Body of pancreas (tissue), 4 donors: Measurements from ENCODE around the gene IP6K2. TPM values are rescaled to one million over a fixed set of nuclear protein-coding genes. Genes with fewer than 3 reads are reported as not detected.

Experiments
- ATAC-seq: fragments of 150-250 bp; one replicate; pipeline ENCODE4 v1.9.1; 2016
- DNase-seq, 4 donors: peaks; one replicate each; pipeline ENCODE4 v3.0.0-alpha.2; 2019
- H3K27ac ChIP-seq, 4 donors: fragments of 200-600 bp; sonication (generic); 1 replicate in 3 of 4; 2 replicates in 1 of 4; pipeline versions ENCODE4 v1.5.1 to v1.6.1; 2016 to 2019; ENCODE audit warnings: mild to moderate bottlenecking in 1 of 4, mixed read lengths in 1 of 4, moderate library complexity in 1 of 4
- H3K27me3 ChIP-seq, 2 donors: fragments of 200-600 bp; sonication (generic); one replicate each; pipeline ENCODE4 v1.6.0; 2016; ENCODE audit warnings: mild to moderate bottlenecking in 1 of 2
- H3K36me3 ChIP-seq, 2 donors: fragments of 200-600 bp; sonication (generic); replicated peaks in 1 of 2; 2 replicates each; pipeline ENCODE4 v1.5.1; 2016; ENCODE audit warnings: low read depth in 2 of 2; ENCODE audit not compliant: insufficient read depth in 1 of 2
- H3K4me1 ChIP-seq: fragments of 200-600 bp; sonication (generic); one replicate; pipeline ENCODE4 v1.6.0; 2016
- H3K4me3 ChIP-seq, 2 donors: fragments of 200-600 bp; sonication (generic); 1 replicate in 1 of 2; 2 replicates in 1 of 2; pipeline ENCODE4 v1.5.1; 2016 to 2019
- H3K9me3 ChIP-seq, 3 donors: fragments of 200-600 bp; sonication (generic); 1 replicate in 2 of 3; 2 replicates in 1 of 3; pipeline ENCODE4 v1.5.1; 2016
- CTCF ChIP-seq, 7 experiments: fragments of 450-650 bp in 4 of 7; fragments of 200-600 bp in 3 of 7; sonication (generic) in 3 of 7; IDR thresholded peaks; one replicate each; pipeline ENCODE4 v1.5.1; 2016 to 2019; ENCODE audit warnings: antibody characterized with exemption in 7 of 7
- POLR2A ChIP-seq, 3 donors: fragments of 450-650 bp; IDR thresholded peaks; one replicate each; pipeline ENCODE4 v1.6.1; 2016; ENCODE audit warnings: antibody characterized with exemption in 3 of 3, mild to moderate bottlenecking in 2 of 3
- WGBS, 2 donors: methylation state at CpG; one replicate each; pipeline ENCODE4 v1.1.5; 2017; 5-methylcytosine and 5-hydroxymethylcytosine counted together
- intact Hi-C: fragments of 100-400 bp; cut with DNase I; formaldehyde crosslinking; loops from one replicate; pipeline ENCODE4 v1.15.1; 2023
- total RNA-seq, 2 donors: library from RNA; depleted of rRNA; stranded (reverse); fragments of >200 nt; gene quantifications; one replicate each; pipeline ENCODE4 v1.1.0, GENCODE V29; 2016

The IP6K2 gene
- total RNA-seq, 2 donors from 2014 or later = 67.5 to 138 TPM

DNA sequence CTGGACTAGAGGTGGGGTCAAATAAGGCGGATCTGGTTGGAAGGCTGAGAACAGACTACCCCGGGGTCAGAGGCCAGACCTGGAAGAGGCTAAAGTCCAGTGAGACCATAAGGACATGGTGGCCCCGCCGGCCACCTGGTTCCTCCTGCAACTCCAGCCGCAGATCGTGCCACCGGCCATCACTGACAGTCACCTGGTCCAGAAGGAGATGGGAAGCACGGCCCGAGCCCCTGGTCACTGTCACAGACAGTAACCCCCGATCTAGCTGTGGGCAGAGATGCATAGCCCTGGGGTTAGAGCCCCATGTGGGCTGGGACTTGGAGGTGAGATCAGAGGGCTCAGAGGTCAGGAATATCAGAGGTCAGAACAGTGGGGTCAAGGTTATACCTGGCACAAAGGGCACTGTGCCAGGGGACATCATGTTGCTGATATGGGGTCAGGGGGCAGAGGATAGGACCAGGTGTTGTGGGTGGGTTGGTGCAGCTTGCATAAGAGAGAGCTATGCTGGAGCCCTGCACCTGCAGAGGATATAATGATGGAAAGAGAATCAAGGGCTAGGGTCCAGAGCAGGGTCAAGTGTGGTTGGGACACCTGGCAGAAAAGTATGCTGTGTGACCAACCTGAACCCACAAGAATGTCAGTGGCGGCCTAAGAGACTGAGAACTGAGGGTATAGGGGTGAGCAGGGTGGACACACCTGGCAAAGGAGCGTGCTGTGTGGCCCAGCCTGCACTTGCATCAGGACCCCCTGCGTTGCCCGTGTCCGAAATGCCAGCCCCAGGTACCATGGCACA, 63.9 kb downstream of the IP6K2 start:
- Histone ChIP-seq H3K27me3 (no peaks in the 10 kb centered on the region), H3K4me1 (peaks cover 6% of the 10 kb centered on the region), H3K4me3 (no peak overlapping the region), H3K9me3 (no peaks in the 10 kb centered on the region), H3K36me3 (no peaks in the 10 kb centered on the region), H3K27ac (no peak overlapping the region)
- intact Hi-C loops = no loop called here
- TF ChIP-seq POLR2A (IDR thresholded peaks at IDR 0.05) = no peak
- no peak for TF ChIP-seq CTCF (IDR thresholded peaks at IDR 0.05)
- 86 to 90% methylated on average over 10 to 15 of the region's 15 CpGs for WGBS, 2 donors
- DNase-seq (no peak), ATAC-seq (no peak)

GRCh38 chr3:48651771-48652170, 65.2 kb downstream of the IP6K2 start:
- DNase-seq = no peak
- no peak for ATAC-seq
- TF ChIP-seq POLR2A (IDR thresholded peaks at IDR 0.05) = no peak
- H3K4me1 ChIP-seq = peaks cover 5% of the 10 kb centered on the region
- H3K9me3 ChIP-seq = no peaks in the 10 kb centered on the region
- no peak overlapping the region for H3K4me3 ChIP-seq
- H3K36me3 ChIP-seq = no peaks in the 10 kb centered on the region
- H3K27ac ChIP-seq = no peak overlapping the region
- intact Hi-C loops = no loop called here
- 77 to 84% methylated on average over 4 to 11 of the region's 11 CpGs for WGBS, 2 donors
- H3K27me3 ChIP-seq = no peaks in the 10 kb centered on the region

DNA sequence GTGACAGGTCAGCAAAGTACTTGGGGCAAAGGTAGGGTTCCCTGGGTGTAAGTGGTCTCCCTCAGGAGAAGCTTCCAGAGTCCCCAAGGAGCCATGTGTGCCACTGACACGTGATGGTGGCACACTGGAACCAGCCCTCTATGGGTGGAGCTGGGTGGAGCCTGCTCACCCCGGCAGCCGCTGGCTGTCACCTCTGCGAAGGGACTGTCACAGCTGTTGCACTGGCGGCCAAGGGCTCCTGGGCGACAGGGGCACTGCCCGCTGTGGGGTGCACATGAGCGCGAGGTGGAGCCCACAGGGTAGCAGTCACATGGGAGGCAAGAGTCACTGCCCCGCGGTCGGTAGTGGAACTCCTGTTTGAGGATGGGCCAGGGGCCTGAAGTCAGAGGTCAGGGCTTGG, 66.3 kb downstream of the IP6K2 start:
- no peak overlapping the region for H3K27ac ChIP-seq
- ATAC-seq = no peak

DNA sequence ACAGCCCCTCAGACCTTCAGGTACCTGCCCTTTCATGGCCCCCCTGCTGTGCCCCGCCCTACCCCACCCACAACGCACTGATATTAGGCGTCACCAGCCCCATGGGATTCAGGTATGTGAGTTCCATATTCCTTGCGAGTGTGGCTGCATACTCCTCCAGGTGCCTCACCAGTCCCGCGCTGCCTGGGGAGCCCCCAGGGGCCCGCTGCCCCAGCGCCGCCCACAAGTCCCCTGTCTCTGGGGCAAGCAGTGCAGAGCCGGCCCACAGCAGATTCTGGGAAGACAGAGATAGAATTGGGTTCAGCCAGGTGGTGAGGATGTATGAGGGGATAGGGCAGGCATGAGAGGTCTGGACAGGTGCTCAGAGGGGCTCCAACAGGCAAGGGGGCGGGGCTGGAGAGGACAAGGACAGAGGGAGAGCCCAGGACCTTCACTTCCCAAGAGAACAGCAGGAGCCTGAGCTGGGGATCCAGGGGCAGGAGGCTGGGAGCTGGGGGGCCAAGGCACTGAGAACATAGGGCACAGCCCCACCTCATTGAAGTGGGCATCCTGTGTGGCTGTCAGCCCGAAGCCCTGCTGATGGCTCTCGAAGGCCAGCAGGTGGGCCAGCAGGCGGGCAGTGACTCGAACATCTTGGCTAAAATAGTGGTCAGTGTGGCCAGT, 68.7 kb downstream of the IP6K2 start:
- H3K27me3 ChIP-seq = no peaks in the 10 kb centered on the region
- intact Hi-C loops = no loop called here
- DNase-seq (no peak), ATAC-seq (no peak)
- H3K9me3 ChIP-seq = no peaks in the 10 kb centered on the region
- WGBS, 2 donors = 86 to 89% methylated on average over 8 to 15 of the region's 15 CpGs
- H3K27ac ChIP-seq = no peak overlapping the region
- no peak overlapping the region for H3K4me3 ChIP-seq
- H3K4me1 ChIP-seq = no peaks in the 10 kb centered on the region
- TF ChIP-seq POLR2A (IDR thresholded peaks at IDR 0.05) (no peak), CTCF (IDR thresholded peaks at IDR 0.05) (no peak)
- no peaks in the 10 kb centered on the region for H3K36me3 ChIP-seq

More for the DNA sequence above, 66.3 kb downstream of the IP6K2 start:
- Histone ChIP-seq H3K4me1 (no peaks in the 10 kb centered on the region), H3K4me3 (no peak overlapping the region), H3K36me3 (no peaks in the 10 kb centered on the region), H3K9me3 (no peaks in the 10 kb centered on the region), H3K27me3 (no peaks in the 10 kb centered on the region)
- intact Hi-C loops = no loop called here
- WGBS, 2 donors = 85 to 90% methylated on average over 8 to 12 of the region's 12 CpGs
- no peak for TF ChIP-seq CTCF (IDR thresholded peaks at IDR 0.05)
- no peak for TF ChIP-seq POLR2A (IDR thresholded peaks at IDR 0.05)
- no peak for DNase-seq

DNA sequence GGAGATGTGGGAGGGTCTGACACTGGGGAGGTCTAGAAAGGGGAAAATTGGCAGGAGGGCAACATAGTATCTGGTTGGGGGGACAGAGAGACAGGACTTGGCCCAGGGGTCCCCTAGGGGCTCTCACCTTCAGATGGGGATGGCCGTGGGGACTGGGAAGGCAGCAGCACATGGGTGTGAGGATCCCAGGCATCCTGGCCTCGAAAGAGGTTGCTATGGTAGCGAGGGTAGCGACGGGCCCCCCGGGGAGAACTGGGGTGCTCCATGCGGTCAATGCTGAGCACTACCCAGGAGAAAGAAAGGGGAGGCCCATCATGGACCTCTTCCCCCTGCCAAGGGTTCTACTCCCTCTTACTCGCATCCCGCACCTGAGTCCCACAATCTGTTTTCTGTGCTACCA, 69.3 kb downstream of the IP6K2 start:
- 83 to 88% methylated on average over 9 of the region's 9 CpGs for WGBS, 2 donors
- no peaks in the 10 kb centered on the region for H3K4me1 ChIP-seq
- no peak overlapping the region for H3K27ac ChIP-seq
- intact Hi-C loops = no loop called here
- no peaks in the 10 kb centered on the region for H3K36me3 ChIP-seq
- H3K27me3 ChIP-seq = no peaks in the 10 kb centered on the region
- ATAC-seq (no peak), DNase-seq (no peak)
- H3K9me3 ChIP-seq = no peaks in the 10 kb centered on the region
- no peak overlapping the region for H3K4me3 ChIP-seq
- TF ChIP-seq CTCF (IDR thresholded peaks at IDR 0.05) (no peak), POLR2A (IDR thresholded peaks at IDR 0.05) (no peak)
